GM23338 (cell line): ENCODE measurements around the gene MTRF1. TPM values are rescaled to one million over a fixed set of nuclear protein-coding genes. Genes with fewer than 3 reads are reported as not detected.

Experiments
- ATAC-seq: fragments of 200-7000 bp; cut with Tn5 transposase; 3 replicates; pipeline ENCODE4 v1.9.1; 2020
- DNase-seq: peaks from one replicate; pipeline ENCODE4 v3.0.0-alpha.2; 2015; ENCODE audit warnings: low spot score
- H2AFZ ChIP-seq: fragments of 200-600 bp; sonication (generic); 2 replicates; pipeline ENCODE4 v1.8.0; 2016; ENCODE audit warnings: antibody characterized with exemption, mild to moderate bottlenecking, moderate library complexity
- H3F3A ChIP-seq: fragments of 200-600 bp; sonication (generic); replicated peaks from 2 replicates; pipeline ENCODE4 v1.8.0; 2017; ENCODE audit warnings: antibody characterized with exemption, mixed run types, low read depth
- H3K27ac ChIP-seq: fragments of 200-600 bp; sonication (generic); 2 replicates; pipeline ENCODE4 v1.6.1; 2016; ENCODE audit warnings: low read depth
- H3K27me3 ChIP-seq: fragments of 200-600 bp; sonication (generic); 2 replicates; pipeline ENCODE4 v1.8.0; 2016; ENCODE audit warnings: mild to moderate bottlenecking, mixed run types, moderate library complexity; ENCODE audit not compliant: insufficient read depth
- H3K36me3 ChIP-seq: fragments of 200-600 bp; sonication (generic); 2 replicates; pipeline ENCODE4 v1.8.0; 2016; ENCODE audit warnings: mild to moderate bottlenecking; ENCODE audit not compliant: insufficient read depth
- H3K4me1 ChIP-seq: fragments of 200-600 bp; sonication (generic); 2 replicates; pipeline ENCODE4 v1.8.0; 2016; ENCODE audit warnings: mild to moderate bottlenecking, moderate library complexity; ENCODE audit not compliant: insufficient read depth
- H3K4me2 ChIP-seq: fragments of 200-600 bp; sonication (generic); 2 replicates; pipeline ENCODE4 v1.7.1; 2017; ENCODE audit warnings: mixed run types
- H3K4me3 ChIP-seq: fragments of 200-600 bp; sonication (generic); 2 replicates; pipeline ENCODE4 v1.6.1; 2016; ENCODE audit warnings: mixed run types
- H3K79me2 ChIP-seq: fragments of 200-600 bp; sonication (generic); replicated peaks from 2 replicates; pipeline ENCODE4 v1.8.0; 2017; ENCODE audit warnings: mild to moderate bottlenecking; ENCODE audit not compliant: insufficient read depth
- H3K9me2 ChIP-seq: fragments of 200-600 bp; sonication (generic); 2 replicates; pipeline ENCODE4 v1.8.0; 2017; ENCODE audit not compliant: insufficient read depth
- H4K20me1 ChIP-seq: fragments of 200-600 bp; sonication (generic); replicated peaks from 2 replicates; pipeline ENCODE4 v1.8.0; 2017; ENCODE audit warnings: mild to moderate bottlenecking; ENCODE audit not compliant: insufficient read depth
- H3K27ac Mint-ChIP-seq: 2 replicates; pipeline ENCODE4 v1.8.0; 2020; ENCODE audit warnings: inconsistent platforms, mild to moderate bottlenecking, moderate library complexity, mixed read lengths
- H3K27me3 Mint-ChIP-seq: 3 replicates; pipeline ENCODE4 v1.8.0; 2022; ENCODE audit warnings: low read depth, mild to moderate bottlenecking, moderate library complexity, mixed read lengths, inconsistent platforms; ENCODE audit not compliant: insufficient read depth, poor library complexity
- H3K36me3 Mint-ChIP-seq: 3 replicates; pipeline ENCODE4 v1.8.0; 2021; ENCODE audit warnings: low read depth, mild to moderate bottlenecking, inconsistent platforms, moderate library complexity, mixed read lengths
- H3K4me1 Mint-ChIP-seq: 3 replicates; pipeline ENCODE4 v1.8.0; 2020; ENCODE audit warnings: mild to moderate bottlenecking, inconsistent platforms, mixed read lengths
- H3K4me3 Mint-ChIP-seq: 3 replicates; pipeline ENCODE4 v1.8.0; 2021; ENCODE audit warnings: moderate library complexity, mild to moderate bottlenecking, inconsistent platforms, mixed read lengths
- H3K9me3 Mint-ChIP-seq: 3 replicates; pipeline ENCODE4 v1.8.0; 2020; ENCODE audit warnings: moderate library complexity, mild to moderate bottlenecking, inconsistent platforms, mixed read lengths
- CREB1 ChIP-seq: fragments of 250-450 bp; sonication (Bioruptor Pico); IDR thresholded peaks from 2 replicates; pipeline ENCODE4 v1.5.0; 2020; ENCODE audit warnings: low read depth, mild to moderate bottlenecking, moderate library complexity
- EZH2phosphoT487 ChIP-seq: fragments of 200-600 bp; sonication (generic); IDR thresholded peaks from one replicate; pipeline ENCODE4 v1.8.1; 2018; ENCODE audit warnings: antibody characterized with exemption; ENCODE audit not compliant: unreplicated experiment
- JUNB ChIP-seq: IDR thresholded peaks from one replicate; pipeline ENCODE4 v1.6.1; 2016; ENCODE audit warnings: antibody characterized with exemption; ENCODE audit not compliant: unreplicated experiment
- POLR2AphosphoS5 ChIP-seq: IDR thresholded peaks from 2 replicates; pipeline ENCODE4 v1.6.1; 2016; ENCODE audit warnings: antibody characterized with exemption, low read depth
- STAT1 ChIP-seq: IDR thresholded peaks from one replicate; pipeline ENCODE4 v1.6.1; 2016; ENCODE audit warnings: antibody characterized with exemption; ENCODE audit not compliant: unreplicated experiment
- ZNF331 ChIP-seq: fragments of 250-450 bp; sonication (Bioruptor Pico); IDR thresholded peaks from 2 replicates; pipeline ENCODE4 v1.5.0; 2020; ENCODE audit warnings: low read depth, mild to moderate bottlenecking, moderate library complexity
- polyA plus RNA-seq: library from polyadenylated mRNA; unstranded; fragments of >200 nt; fragmentation: Nextera tagmentation; extraction: Ambion mirVana; gene quantifications from 2 replicates; pipeline ENCODE4 v1.2.1, GENCODE V29; 2016
- total RNA-seq: library from RNA; depleted of rRNA; stranded (reverse); fragments of >200 nt; shearing (Covaris generic); gene quantifications from 2 replicates; pipeline ENCODE4 v1.2.3, GENCODE V29; 2014
- TF ChIP-seq, protein P1 (sequence below): fragments of 250-450 bp; sonication (Bioruptor Pico); IDR thresholded peaks from 2 replicates; pipeline ENCODE4 v1.5.0; 2020; ENCODE audit warnings: mild to moderate bottlenecking, moderate library complexity
- TF ChIP-seq, protein P2 (sequence below): IDR thresholded peaks from one replicate; pipeline ENCODE4 v1.6.1; 2018; ENCODE audit warnings: antibody characterized with exemption; ENCODE audit not compliant: unreplicated experiment
- TF ChIP-seq, protein P3 (sequence below): IDR thresholded peaks from 2 replicates; pipeline ENCODE4 v1.6.1; 2016; ENCODE audit warnings: antibody characterized with exemption
- TF ChIP-seq, protein P4 (sequence below), 2 experiments: fragments of 200-600 bp in 1 of 2; sonication (generic) in 1 of 2; conservative IDR thresholded peaks; 2 replicates each; pipeline versions ENCODE4 v1.5.1 to v1.6.1; 2016 to 2017; ENCODE audit warnings: antibody characterized with exemption in 2 of 2, low read depth in 2 of 2, mild to moderate bottlenecking in 2 of 2, moderate library complexity in 1 of 2

MTRF1 gene
- total and polyA plus RNA-seq, 2 experiments from 2014 or later, result 18.4 to 22.6 TPM

DNA sequence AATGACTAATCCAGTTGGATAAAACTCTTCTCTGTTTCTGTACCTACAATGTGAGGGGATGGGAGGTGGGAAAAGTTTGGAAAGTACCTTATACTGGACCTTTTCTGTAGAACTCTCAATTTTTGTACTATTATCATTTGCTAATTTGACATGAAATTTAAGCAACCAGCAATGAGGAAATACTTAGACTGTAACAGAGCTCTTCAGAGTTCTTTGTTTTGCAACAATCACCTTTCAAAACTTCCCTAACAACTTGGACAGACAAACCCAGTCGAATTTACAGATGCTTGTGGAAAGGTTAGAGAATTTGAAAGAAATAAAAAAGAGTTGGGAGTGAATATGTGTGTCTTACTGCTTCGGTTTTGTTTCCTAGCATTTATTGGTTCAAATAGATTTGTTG is 85.8 kb downstream of the MTRF1 start:
- TF ChIP-seq EZH2phosphoT487 (no peak), CREB1 (CRISPR knock-in tag) (no peak), STAT1 (no peak), JUNB (no peak), POLR2AphosphoS5 (no peak), ZNF331 (CRISPR knock-in tag) (no peak)
- TF ChIP-seq, protein P1, sequence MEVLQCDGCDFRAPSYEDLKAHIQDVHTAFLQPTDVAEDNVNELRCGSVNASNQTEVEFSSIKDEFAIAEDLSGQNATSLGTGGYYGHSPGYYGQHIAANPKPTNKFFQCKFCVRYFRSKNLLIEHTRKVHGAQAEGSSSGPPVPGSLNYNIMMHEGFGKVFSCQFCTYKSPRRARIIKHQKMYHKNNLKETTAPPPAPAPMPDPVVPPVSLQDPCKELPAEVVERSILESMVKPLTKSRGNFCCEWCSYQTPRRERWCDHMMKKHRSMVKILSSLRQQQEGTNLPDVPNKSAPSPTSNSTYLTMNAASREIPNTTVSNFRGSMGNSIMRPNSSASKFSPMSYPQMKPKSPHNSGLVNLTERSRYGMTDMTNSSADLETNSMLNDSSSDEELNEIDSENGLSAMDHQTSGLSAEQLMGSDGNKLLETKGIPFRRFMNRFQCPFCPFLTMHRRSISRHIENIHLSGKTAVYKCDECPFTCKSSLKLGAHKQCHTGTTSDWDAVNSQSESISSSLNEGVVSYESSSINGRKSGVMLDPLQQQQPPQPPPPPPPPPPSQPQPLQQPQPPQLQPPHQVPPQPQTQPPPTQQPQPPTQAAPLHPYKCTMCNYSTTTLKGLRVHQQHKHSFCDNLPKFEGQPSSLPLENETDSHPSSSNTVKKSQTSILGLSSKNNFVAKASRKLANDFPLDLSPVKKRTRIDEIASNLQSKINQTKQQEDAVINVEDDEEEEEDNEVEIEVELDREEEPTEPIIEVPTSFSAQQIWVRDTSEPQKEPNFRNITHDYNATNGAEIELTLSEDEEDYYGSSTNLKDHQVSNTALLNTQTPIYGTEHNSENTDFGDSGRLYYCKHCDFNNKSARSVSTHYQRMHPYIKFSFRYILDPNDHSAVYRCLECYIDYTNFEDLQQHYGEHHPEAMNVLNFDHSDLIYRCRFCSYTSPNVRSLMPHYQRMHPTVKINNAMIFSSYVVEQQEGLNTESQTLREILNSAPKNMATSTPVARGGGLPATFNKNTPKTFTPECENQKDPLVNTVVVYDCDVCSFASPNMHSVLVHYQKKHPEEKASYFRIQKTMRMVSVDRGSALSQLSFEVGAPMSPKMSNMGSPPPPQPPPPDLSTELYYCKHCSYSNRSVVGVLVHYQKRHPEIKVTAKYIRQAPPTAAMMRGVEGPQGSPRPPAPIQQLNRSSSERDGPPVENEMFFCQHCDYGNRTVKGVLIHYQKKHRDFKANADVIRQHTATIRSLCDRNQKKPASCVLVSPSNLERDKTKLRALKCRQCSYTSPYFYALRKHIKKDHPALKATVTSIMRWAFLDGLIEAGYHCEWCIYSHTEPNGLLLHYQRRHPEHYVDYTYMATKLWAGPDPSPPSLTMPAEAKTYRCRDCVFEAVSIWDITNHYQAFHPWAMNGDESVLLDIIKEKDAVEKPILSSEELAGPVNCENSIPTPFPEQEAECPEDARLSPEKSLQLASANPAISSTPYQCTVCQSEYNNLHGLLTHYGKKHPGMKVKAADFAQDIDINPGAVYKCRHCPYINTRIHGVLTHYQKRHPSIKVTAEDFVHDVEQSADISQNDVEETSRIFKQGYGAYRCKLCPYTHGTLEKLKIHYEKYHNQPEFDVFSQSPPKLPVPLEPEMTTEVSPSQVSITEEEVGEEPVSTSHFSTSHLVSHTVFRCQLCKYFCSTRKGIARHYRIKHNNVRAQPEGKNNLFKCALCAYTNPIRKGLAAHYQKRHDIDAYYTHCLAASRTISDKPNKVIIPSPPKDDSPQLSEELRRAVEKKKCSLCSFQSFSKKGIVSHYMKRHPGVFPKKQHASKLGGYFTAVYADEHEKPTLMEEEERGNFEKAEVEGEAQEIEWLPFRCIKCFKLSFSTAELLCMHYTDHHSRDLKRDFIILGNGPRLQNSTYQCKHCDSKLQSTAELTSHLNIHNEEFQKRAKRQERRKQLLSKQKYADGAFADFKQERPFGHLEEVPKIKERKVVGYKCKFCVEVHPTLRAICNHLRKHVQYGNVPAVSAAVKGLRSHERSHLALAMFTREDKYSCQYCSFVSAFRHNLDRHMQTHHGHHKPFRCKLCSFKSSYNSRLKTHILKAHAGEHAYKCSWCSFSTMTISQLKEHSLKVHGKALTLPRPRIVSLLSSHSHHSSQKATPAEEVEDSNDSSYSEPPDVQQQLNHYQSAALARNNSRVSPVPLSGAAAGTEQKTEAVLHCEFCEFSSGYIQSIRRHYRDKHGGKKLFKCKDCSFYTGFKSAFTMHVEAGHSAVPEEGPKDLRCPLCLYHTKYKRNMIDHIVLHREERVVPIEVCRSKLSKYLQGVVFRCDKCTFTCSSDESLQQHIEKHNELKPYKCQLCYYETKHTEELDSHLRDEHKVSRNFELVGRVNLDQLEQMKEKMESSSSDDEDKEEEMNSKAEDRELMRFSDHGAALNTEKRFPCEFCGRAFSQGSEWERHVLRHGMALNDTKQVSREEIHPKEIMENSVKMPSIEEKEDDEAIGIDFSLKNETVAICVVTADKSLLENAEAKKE (CRISPR knock-in tag), result no peak
- TF ChIP-seq, protein P2, sequence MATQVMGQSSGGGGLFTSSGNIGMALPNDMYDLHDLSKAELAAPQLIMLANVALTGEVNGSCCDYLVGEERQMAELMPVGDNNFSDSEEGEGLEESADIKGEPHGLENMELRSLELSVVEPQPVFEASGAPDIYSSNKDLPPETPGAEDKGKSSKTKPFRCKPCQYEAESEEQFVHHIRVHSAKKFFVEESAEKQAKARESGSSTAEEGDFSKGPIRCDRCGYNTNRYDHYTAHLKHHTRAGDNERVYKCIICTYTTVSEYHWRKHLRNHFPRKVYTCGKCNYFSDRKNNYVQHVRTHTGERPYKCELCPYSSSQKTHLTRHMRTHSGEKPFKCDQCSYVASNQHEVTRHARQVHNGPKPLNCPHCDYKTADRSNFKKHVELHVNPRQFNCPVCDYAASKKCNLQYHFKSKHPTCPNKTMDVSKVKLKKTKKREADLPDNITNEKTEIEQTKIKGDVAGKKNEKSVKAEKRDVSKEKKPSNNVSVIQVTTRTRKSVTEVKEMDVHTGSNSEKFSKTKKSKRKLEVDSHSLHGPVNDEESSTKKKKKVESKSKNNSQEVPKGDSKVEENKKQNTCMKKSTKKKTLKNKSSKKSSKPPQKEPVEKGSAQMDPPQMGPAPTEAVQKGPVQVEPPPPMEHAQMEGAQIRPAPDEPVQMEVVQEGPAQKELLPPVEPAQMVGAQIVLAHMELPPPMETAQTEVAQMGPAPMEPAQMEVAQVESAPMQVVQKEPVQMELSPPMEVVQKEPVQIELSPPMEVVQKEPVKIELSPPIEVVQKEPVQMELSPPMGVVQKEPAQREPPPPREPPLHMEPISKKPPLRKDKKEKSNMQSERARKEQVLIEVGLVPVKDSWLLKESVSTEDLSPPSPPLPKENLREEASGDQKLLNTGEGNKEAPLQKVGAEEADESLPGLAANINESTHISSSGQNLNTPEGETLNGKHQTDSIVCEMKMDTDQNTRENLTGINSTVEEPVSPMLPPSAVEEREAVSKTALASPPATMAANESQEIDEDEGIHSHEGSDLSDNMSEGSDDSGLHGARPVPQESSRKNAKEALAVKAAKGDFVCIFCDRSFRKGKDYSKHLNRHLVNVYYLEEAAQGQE, result no peak
- TF ChIP-seq, protein P3, sequence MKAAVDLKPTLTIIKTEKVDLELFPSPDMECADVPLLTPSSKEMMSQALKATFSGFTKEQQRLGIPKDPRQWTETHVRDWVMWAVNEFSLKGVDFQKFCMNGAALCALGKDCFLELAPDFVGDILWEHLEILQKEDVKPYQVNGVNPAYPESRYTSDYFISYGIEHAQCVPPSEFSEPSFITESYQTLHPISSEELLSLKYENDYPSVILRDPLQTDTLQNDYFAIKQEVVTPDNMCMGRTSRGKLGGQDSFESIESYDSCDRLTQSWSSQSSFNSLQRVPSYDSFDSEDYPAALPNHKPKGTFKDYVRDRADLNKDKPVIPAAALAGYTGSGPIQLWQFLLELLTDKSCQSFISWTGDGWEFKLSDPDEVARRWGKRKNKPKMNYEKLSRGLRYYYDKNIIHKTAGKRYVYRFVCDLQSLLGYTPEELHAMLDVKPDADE, result no peak
- TF ChIP-seq, protein P4, sequence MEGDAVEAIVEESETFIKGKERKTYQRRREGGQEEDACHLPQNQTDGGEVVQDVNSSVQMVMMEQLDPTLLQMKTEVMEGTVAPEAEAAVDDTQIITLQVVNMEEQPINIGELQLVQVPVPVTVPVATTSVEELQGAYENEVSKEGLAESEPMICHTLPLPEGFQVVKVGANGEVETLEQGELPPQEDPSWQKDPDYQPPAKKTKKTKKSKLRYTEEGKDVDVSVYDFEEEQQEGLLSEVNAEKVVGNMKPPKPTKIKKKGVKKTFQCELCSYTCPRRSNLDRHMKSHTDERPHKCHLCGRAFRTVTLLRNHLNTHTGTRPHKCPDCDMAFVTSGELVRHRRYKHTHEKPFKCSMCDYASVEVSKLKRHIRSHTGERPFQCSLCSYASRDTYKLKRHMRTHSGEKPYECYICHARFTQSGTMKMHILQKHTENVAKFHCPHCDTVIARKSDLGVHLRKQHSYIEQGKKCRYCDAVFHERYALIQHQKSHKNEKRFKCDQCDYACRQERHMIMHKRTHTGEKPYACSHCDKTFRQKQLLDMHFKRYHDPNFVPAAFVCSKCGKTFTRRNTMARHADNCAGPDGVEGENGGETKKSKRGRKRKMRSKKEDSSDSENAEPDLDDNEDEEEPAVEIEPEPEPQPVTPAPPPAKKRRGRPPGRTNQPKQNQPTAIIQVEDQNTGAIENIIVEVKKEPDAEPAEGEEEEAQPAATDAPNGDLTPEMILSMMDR (conservative IDR thresholded peaks at IDR 0.05; ENCODE audit: low read depth in 2 of 2), result no peak
- DNase-seq (no peak), ATAC-seq (no peak)
- no peaks in the 10 kb centered on the region for H3K9me2 ChIP-seq
- no peak overlapping the region for H2AFZ ChIP-seq
- H3K4me1 ChIP-seq, result no peaks in the 10 kb centered on the region
- no peaks in the 10 kb centered on the region for H3K4me1 Mint-ChIP-seq
- no peak overlapping the region for H3K4me2 ChIP-seq
- no peak overlapping the region for H3K4me3 ChIP-seq
- no peak overlapping the region for H3K4me3 Mint-ChIP-seq
- no peaks in the 10 kb centered on the region for H3K79me2 ChIP-seq
- no peak overlapping the region for H3K27ac ChIP-seq
- no peaks in the 10 kb centered on the region for H4K20me1 ChIP-seq
- H3K9me3 Mint-ChIP-seq, result peaks cover 38% of the 10 kb centered on the region
- peaks cover 37% of the 10 kb centered on the region for H3K36me3 Mint-ChIP-seq
- no peaks in the 10 kb centered on the region for H3F3A ChIP-seq
- H3K27ac Mint-ChIP-seq, result no peak overlapping the region
- peaks cover 7% of the 10 kb centered on the region; the same call in 1 of the 2 replicates for H3K36me3 ChIP-seq
- H3K27me3 ChIP-seq, result no peaks in the 10 kb centered on the region
- H3K27me3 Mint-ChIP-seq, result no peaks in the 10 kb centered on the region
